ENCODE measurements around the gene ERBB4. TPM values are rescaled to one million over a fixed set of nuclear protein-coding genes. Genes with fewer than 3 reads are reported as not detected.

The ERBB4 gene
- total and polyA plus RNA-seq, 10 of the 15 experiments (the other 5 are each of a cell fraction or from before 2014, with no cell fraction given), result under 0.01 to 0.23 (median 0.01) TPM; not detected in 4

DNA sequence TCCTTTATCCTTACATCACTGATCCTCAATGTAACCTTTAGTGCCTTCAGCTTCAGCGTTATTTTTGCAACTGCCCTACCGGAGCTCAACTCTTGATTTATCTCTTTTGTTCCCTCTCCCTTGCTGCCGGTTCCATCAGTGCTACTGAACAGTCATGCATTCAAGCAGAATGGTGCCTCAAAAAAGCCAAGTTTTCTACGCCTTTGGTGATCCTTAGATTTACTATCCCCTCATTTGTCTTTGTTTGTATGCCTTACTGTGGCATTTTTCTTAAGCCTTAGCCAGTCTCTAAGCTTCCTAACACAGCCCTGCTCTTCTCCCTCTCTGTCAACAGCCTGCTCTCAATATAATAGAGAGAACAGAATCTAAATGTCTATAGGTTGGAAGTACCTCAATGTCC is 1134.5 kb downstream of the ERBB4 start:
- H4K20me1 ChIP-seq (ENCODE audit: control insufficient read depth, insufficient read depth), result no peaks in the 10 kb centered on the region
- no peaks in the 10 kb centered on the region for H3K4me1 ChIP-seq (ENCODE audit: control insufficient read depth, insufficient read depth, low read length)
- H3K27ac ChIP-seq (ENCODE audit: control insufficient read depth, insufficient read depth), result no peak overlapping the region
- no peak overlapping the region for H2AFZ ChIP-seq (ENCODE audit: control insufficient read depth, low read depth, low read length)
- in situ Hi-C loops (cut with MboI), result no loop called here
- ChIA-PET SMC1A (ENCODE audit: uncharacterized antibody, unreplicated experiment) (no interaction called here), POLR2A (no interaction called here), RAD21 (ENCODE audit: unreplicated experiment) (no interaction called here), CTCF (no interaction called here)
- ATAC-seq (no peak), DNase-seq (ENCODE audit: low read depth, low spot score) (no peak), FAIRE-seq (no peak)
- no peak for TF ChIP-seq SUPT20H (IDR thresholded peaks at IDR 0.05; ENCODE audit: borderline replicate concordance, control insufficient read depth, low read depth, low read length)
- no peak for TF ChIP-seq EP300 (IDR thresholded peaks at IDR 0.05; ENCODE audit: borderline replicate concordance in 1 of 2, control insufficient read depth in 1 of 2, low read depth in 2 of 2, low read length in 2 of 2)
- TF ChIP-seq, protein P1, sequence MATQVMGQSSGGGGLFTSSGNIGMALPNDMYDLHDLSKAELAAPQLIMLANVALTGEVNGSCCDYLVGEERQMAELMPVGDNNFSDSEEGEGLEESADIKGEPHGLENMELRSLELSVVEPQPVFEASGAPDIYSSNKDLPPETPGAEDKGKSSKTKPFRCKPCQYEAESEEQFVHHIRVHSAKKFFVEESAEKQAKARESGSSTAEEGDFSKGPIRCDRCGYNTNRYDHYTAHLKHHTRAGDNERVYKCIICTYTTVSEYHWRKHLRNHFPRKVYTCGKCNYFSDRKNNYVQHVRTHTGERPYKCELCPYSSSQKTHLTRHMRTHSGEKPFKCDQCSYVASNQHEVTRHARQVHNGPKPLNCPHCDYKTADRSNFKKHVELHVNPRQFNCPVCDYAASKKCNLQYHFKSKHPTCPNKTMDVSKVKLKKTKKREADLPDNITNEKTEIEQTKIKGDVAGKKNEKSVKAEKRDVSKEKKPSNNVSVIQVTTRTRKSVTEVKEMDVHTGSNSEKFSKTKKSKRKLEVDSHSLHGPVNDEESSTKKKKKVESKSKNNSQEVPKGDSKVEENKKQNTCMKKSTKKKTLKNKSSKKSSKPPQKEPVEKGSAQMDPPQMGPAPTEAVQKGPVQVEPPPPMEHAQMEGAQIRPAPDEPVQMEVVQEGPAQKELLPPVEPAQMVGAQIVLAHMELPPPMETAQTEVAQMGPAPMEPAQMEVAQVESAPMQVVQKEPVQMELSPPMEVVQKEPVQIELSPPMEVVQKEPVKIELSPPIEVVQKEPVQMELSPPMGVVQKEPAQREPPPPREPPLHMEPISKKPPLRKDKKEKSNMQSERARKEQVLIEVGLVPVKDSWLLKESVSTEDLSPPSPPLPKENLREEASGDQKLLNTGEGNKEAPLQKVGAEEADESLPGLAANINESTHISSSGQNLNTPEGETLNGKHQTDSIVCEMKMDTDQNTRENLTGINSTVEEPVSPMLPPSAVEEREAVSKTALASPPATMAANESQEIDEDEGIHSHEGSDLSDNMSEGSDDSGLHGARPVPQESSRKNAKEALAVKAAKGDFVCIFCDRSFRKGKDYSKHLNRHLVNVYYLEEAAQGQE (IDR thresholded peaks at IDR 0.05; ENCODE audit: low read depth, low read length), result no peak
- TF ChIP-seq NBN (IDR thresholded peaks at IDR 0.05), result no peak
- TF ChIP-seq KDM1A (IDR thresholded peaks at IDR 0.05; ENCODE audit: borderline replicate concordance), result no peak
- TF ChIP-seq, protein P2, sequence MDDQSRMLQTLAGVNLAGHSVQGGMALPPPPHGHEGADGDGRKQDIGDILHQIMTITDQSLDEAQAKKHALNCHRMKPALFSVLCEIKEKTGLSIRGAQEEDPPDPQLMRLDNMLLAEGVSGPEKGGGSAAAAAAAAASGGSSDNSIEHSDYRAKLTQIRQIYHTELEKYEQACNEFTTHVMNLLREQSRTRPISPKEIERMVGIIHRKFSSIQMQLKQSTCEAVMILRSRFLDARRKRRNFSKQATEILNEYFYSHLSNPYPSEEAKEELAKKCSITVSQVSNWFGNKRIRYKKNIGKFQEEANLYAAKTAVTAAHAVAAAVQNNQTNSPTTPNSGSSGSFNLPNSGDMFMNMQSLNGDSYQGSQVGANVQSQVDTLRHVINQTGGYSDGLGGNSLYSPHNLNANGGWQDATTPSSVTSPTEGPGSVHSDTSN (IDR thresholded peaks at IDR 0.05; ENCODE audit: insufficient replicate concordance, low read depth, low read length), result no peak
- no peak for TF ChIP-seq RFX5 (IDR thresholded peaks at IDR 0.05; ENCODE audit: low read depth, low read length)
- TF ChIP-seq NFYA (IDR thresholded peaks at IDR 0.05; ENCODE audit: borderline replicate concordance, low read depth, low read length), result no peak
- no peaks in the 10 kb centered on the region for H3K36me3 ChIP-seq (ENCODE audit: control insufficient read depth in 2 of 2, insufficient read depth in 2 of 2, low read length in 1 of 2)
- no TSS peak for BruUV-seq (replicated peaks)
- no peaks in the 10 kb centered on the region for H3K27me3 ChIP-seq (replicated peaks in 1 of 2; ENCODE audit: control insufficient read depth in 2 of 2, insufficient read depth in 2 of 2, low read length in 1 of 2)
- intact Hi-C loops (cut with micrococcal nuclease; ENCODE audit: unreplicated experiment), result no loop called here
- H3K4me2 ChIP-seq (ENCODE audit: control insufficient read depth, insufficient read depth), result no peak overlapping the region
- no peaks in the 10 kb centered on the region for H3K79me2 ChIP-seq (ENCODE audit: control insufficient read depth, insufficient read depth, low read length)
- no peak overlapping the region for H3K4me3 ChIP-seq
- no peaks in the 10 kb centered on the region for H3K9me3 ChIP-seq (replicated peaks; ENCODE audit: control insufficient read depth, insufficient read depth, low read length)
- 46% methylated on average over 4 of the region's 4 CpGs for WGBS (ENCODE audit: insufficient coverage, insufficient replicate concordance, low lambda C conversion rate, missing lambda C conversion rate)
- no peak overlapping the region for H3K9ac ChIP-seq (ENCODE audit: control insufficient read depth, insufficient read depth, low read length)
